MM.1S (cell line): Measurements from ENCODE around the gene TP53BP2.

Experiments used
- DNase-seq: peaks from one replicate; pipeline ENCODE4 v3.0.0-alpha.2; 2015
- H2AFZ ChIP-seq: fragments of 300-600 bp; sonication (generic); 2 replicates; pipeline ENCODE4 v1.6.0; 2016; ENCODE audit warnings: antibody characterized with exemption, low read length
- H3F3A ChIP-seq: fragments of 300-600 bp; sonication (generic); 2 replicates; pipeline ENCODE4 v1.6.1; 2016; ENCODE audit warnings: mild to moderate bottlenecking, antibody characterized with exemption, low read length, moderate library complexity, mixed read lengths; ENCODE audit not compliant: insufficient read depth
- H3K27ac ChIP-seq: fragments of 300-600 bp; sonication (generic); 2 replicates; pipeline ENCODE4 v1.5.1; 2016; ENCODE audit warnings: mild to moderate bottlenecking, low read length
- H3K27me3 ChIP-seq: fragments of 300-600 bp; sonication (generic); replicated peaks from 2 replicates; pipeline ENCODE4 v1.6.0; 2016; ENCODE audit warnings: low read length; ENCODE audit not compliant: insufficient read depth
- H3K36me3 ChIP-seq: fragments of 300-600 bp; sonication (generic); replicated peaks from 2 replicates; pipeline ENCODE4 v1.6.1; 2016; ENCODE audit warnings: mild to moderate bottlenecking, low read length, mixed read lengths; ENCODE audit not compliant: insufficient read depth
- H3K4me1 ChIP-seq: fragments of 300-600 bp; sonication (generic); 2 replicates; pipeline ENCODE4 v1.6.1; 2016; ENCODE audit warnings: low read length, mixed read lengths
- H3K4me2 ChIP-seq: fragments of 300-600 bp; sonication (generic); 2 replicates; pipeline ENCODE4 v1.6.0; 2016; ENCODE audit warnings: low read depth, low read length
- H3K4me3 ChIP-seq: fragments of 300-600 bp; sonication (generic); 2 replicates; pipeline ENCODE4 v1.5.1; 2016; ENCODE audit warnings: low read length, mixed read lengths
- H3K79me2 ChIP-seq: fragments of 300-600 bp; sonication (generic); 2 replicates; pipeline ENCODE4 v1.6.1; 2016; ENCODE audit warnings: mixed run types, low read length, mixed read lengths
- H3K9ac ChIP-seq: fragments of 300-600 bp; sonication (generic); 2 replicates; pipeline ENCODE4 v1.6.1; 2016; ENCODE audit warnings: low read length, mixed read lengths
- H3K9me2 ChIP-seq: fragments of 300-600 bp; sonication (generic); replicated peaks from 2 replicates; pipeline ENCODE4 v1.6.1; 2016; ENCODE audit warnings: mild to moderate bottlenecking, low read length, mixed read lengths; ENCODE audit not compliant: insufficient read depth
- H3K9me3 ChIP-seq: fragments of 300-600 bp; sonication (generic); replicated peaks from 2 replicates; pipeline ENCODE4 v1.6.1; 2016; ENCODE audit warnings: mild to moderate bottlenecking, low read length, mixed read lengths; ENCODE audit not compliant: insufficient read depth
- H4K20me1 ChIP-seq: fragments of 300-600 bp; sonication (generic); 2 replicates; pipeline ENCODE4 v1.6.1; 2016; ENCODE audit warnings: mild to moderate bottlenecking, low read length, moderate library complexity, mixed read lengths; ENCODE audit not compliant: insufficient read depth
- EZH2 ChIP-seq: fragments of 300-600 bp; sonication (generic); optimal IDR thresholded peaks from 2 replicates; pipeline ENCODE3; 2017; ENCODE audit warnings: low read depth, mild to moderate bottlenecking, antibody characterized with exemption, low read length, mixed read lengths
- EZH2phosphoT487 ChIP-seq: fragments of 300-600 bp; sonication (generic); IDR thresholded peaks from 2 replicates; pipeline ENCODE4 v1.6.1; 2018; ENCODE audit warnings: antibody characterized with exemption, low read length
- TF ChIP-seq, protein P1 (sequence below): fragments of 300-600 bp; sonication (generic); IDR thresholded peaks from 2 replicates; pipeline ENCODE4 v1.5.1; 2016; ENCODE audit warnings: antibody characterized with exemption, low read length, mixed read lengths

TP53BP2 gene

DNA sequence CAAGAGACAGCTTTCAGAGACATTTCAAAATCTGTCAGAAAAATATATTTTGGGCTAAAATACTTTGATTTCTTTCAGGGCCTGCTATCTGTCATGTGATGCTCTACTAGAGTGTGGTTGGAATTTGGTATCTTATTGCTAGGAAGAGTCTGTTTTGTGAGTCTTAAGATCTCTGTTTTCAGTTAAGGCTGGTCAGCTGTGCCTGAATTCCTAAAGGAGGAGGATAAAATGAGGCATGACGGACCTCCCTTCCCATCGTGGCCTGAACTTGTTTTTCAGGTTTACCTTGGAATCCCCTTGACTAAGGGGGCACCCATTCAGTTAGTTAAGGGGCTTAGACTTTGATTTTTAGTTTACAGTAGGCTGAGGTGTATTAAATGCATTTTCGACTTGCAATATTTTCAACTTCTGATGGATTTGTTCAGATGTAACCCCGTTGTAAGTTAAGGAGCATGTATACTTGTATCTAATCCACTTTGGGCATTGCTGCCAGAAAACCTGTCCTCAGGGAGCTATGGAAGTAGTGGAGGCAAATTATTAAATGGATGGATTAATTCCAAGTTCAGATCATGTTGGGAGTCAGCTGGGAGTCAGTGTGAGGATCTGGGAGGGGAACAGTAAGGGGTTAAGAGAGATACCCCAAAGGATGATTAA lies 115.1 kb downstream of the TP53BP2 start:
- Histone ChIP-seq H3K4me2 (no peak overlapping the region), H3K9me2 (no peaks in the 10 kb centered on the region), H4K20me1 (no peaks in the 10 kb centered on the region), H3K4me3 (no peak overlapping the region), H3K4me1 (peaks cover 43% of the 10 kb centered on the region), H3K27ac (no peak overlapping the region), H3K9me3 (no peaks in the 10 kb centered on the region), H3K9ac (no peak overlapping the region), H3K79me2 (peaks cover 32% of the 10 kb centered on the region), H3K36me3 (no peaks in the 10 kb centered on the region), H3K27me3 (no peaks in the 10 kb centered on the region), H2AFZ (no peak overlapping the region), H3F3A (peaks cover 6% of the 10 kb centered on the region)
- TF ChIP-seq EZH2phosphoT487 (no peak), EZH2 (no peak)
- TF ChIP-seq, protein P1, sequence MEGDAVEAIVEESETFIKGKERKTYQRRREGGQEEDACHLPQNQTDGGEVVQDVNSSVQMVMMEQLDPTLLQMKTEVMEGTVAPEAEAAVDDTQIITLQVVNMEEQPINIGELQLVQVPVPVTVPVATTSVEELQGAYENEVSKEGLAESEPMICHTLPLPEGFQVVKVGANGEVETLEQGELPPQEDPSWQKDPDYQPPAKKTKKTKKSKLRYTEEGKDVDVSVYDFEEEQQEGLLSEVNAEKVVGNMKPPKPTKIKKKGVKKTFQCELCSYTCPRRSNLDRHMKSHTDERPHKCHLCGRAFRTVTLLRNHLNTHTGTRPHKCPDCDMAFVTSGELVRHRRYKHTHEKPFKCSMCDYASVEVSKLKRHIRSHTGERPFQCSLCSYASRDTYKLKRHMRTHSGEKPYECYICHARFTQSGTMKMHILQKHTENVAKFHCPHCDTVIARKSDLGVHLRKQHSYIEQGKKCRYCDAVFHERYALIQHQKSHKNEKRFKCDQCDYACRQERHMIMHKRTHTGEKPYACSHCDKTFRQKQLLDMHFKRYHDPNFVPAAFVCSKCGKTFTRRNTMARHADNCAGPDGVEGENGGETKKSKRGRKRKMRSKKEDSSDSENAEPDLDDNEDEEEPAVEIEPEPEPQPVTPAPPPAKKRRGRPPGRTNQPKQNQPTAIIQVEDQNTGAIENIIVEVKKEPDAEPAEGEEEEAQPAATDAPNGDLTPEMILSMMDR: no peak
- DNase-seq: no peak

DNA sequence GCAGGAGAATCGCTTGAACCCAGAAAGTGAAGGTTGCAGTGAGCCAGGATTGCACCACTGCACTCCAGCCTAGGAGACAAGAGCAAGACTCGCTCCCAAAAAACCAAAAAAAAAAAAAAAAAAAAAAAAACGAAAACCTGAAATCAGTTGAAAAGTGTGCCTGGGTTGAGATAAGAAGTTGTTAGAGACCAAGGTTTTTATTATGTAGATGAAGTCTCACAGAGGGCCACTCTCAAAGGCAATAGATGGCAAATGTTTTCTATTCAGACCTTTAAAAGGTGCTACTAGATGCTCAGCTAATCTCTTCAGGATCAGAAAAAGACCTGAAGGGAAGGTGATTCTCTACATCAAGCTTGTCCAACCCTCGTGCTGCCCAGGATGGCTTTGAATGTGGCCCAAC lies 115.8 kb downstream of the TP53BP2 start:
- no peaks in the 10 kb centered on the region for H3K9me3 ChIP-seq
- no peak overlapping the region for H3K9ac ChIP-seq
- no peak for TF ChIP-seq EZH2phosphoT487
- TF ChIP-seq, protein P1: no peak
- no peak for TF ChIP-seq EZH2
- H3K27me3 ChIP-seq: no peaks in the 10 kb centered on the region
- DNase-seq: no peak
- no peak overlapping the region for H2AFZ ChIP-seq
- H3F3A ChIP-seq: peaks cover 6% of the 10 kb centered on the region
- peaks cover 32% of the 10 kb centered on the region for H3K79me2 ChIP-seq
- H4K20me1 ChIP-seq: no peaks in the 10 kb centered on the region
- no peak overlapping the region for H3K4me2 ChIP-seq
- peaks cover 43% of the 10 kb centered on the region for H3K4me1 ChIP-seq
- H3K36me3 ChIP-seq: no peaks in the 10 kb centered on the region
- no peaks in the 10 kb centered on the region for H3K9me2 ChIP-seq
- H3K4me3 ChIP-seq: no peak overlapping the region
- no peak overlapping the region for H3K27ac ChIP-seq
